ENCODE data around the gene MCU. TPM values are rescaled to one million over a fixed set of nuclear protein-coding genes. Genes with fewer than 3 reads are reported as not detected.
"Not testable (repeated sequence)": the region's sequence is repeated elsewhere in the genome, so short reads cannot be mapped to it uniquely, and the experiment has no call there.

Gene MCU
- total RNA-seq, 1 experiment from 2014 or later: 18.7 TPM

GRCh38 chr10:72913287-72913686, 221.3 kb downstream of the MCU start:
- Histone ChIP-seq H3K36me3 (ENCODE audit: insufficient read depth, low read length, poor library complexity, severe bottlenecking) (no peaks in the 10 kb centered on the region), H3K9me3 (ENCODE audit: low read depth, low read length, poor library complexity, severe bottlenecking) (no peaks in the 10 kb centered on the region), H3K4me3 (ENCODE audit: low read depth, low read length, poor library complexity, severe bottlenecking) (no peak overlapping the region), H3K27me3 (replicated peaks; ENCODE audit: insufficient read depth, low read depth, low read length, poor library complexity) (no peaks in the 10 kb centered on the region), H3K27ac (ENCODE audit: low read depth, low read length, poor library complexity, severe bottlenecking) (no peak overlapping the region), H3K4me1 (ENCODE audit: insufficient read depth, low read length, poor library complexity, severe bottlenecking) (no peaks in the 10 kb centered on the region)
- BruUV-seq (replicated peaks): no TSS peak
- DNase-seq (ENCODE audit: low spot score): no peak
- ChIA-PET POLR2A (ENCODE audit: low non-redundant PET) (no interaction called here), CTCF (no interaction called here)
- TF ChIP-seq EZH2 (IDR thresholded peaks at IDR 0.05; ENCODE audit: borderline replicate concordance, low read depth, low read length, poor library complexity, severe bottlenecking) (no peak), CTCF (conservative IDR thresholded peaks at IDR 0.05; ENCODE audit: low read depth, low read length) (no peak)
- intact Hi-C loops (cut with micrococcal nuclease; ENCODE audit: unreplicated experiment): no loop called here

GRCh38 chr10:72917201-72917600, 225.3 kb downstream of the MCU start:
- CTCF ChIA-PET; H3K4me1 ChIP-seq (ENCODE audit: insufficient read depth, low read length, poor library complexity, severe bottlenecking); H3K27me3 ChIP-seq (replicated peaks; ENCODE audit: insufficient read depth, low read depth, low read length, poor library complexity); H3K9me3 ChIP-seq (ENCODE audit: low read depth, low read length, poor library complexity, severe bottlenecking); BruUV-seq (replicated peaks); intact Hi-C loops (cut with micrococcal nuclease; ENCODE audit: unreplicated experiment); POLR2A ChIA-PET (ENCODE audit: low non-redundant PET); DNase-seq (ENCODE audit: low spot score); H3K27ac ChIP-seq (ENCODE audit: low read depth, low read length, poor library complexity, severe bottlenecking); H3K4me3 ChIP-seq (ENCODE audit: low read depth, low read length, poor library complexity, severe bottlenecking); H3K36me3 ChIP-seq (ENCODE audit: insufficient read depth, low read length, poor library complexity, severe bottlenecking): not testable (repeated sequence)

GRCh38 chr10:72917803-72918332, 225.9 kb downstream of the MCU start:
- H3K4me1 ChIP-seq (ENCODE audit: insufficient read depth, low read length, poor library complexity, severe bottlenecking); POLR2A ChIA-PET (ENCODE audit: low non-redundant PET); CTCF ChIA-PET; H3K4me3 ChIP-seq (ENCODE audit: low read depth, low read length, poor library complexity, severe bottlenecking); H3K27ac ChIP-seq (ENCODE audit: low read depth, low read length, poor library complexity, severe bottlenecking); H3K27me3 ChIP-seq (replicated peaks; ENCODE audit: insufficient read depth, low read depth, low read length, poor library complexity); H3K36me3 ChIP-seq (ENCODE audit: insufficient read depth, low read length, poor library complexity, severe bottlenecking); H3K9me3 ChIP-seq (ENCODE audit: low read depth, low read length, poor library complexity, severe bottlenecking); BruUV-seq (replicated peaks); DNase-seq (ENCODE audit: low spot score); intact Hi-C loops (cut with micrococcal nuclease; ENCODE audit: unreplicated experiment): not testable (repeated sequence)

- POLR2A ChIA-PET (ENCODE audit: low non-redundant PET): no interaction called here
- no peaks in the 10 kb centered on the region for H3K4me1 ChIP-seq (ENCODE audit: insufficient read depth, low read length, poor library complexity, severe bottlenecking)
- CTCF ChIA-PET: no interaction called here
Observed at GRCh38 chr10:72918352-72918751, 226.4 kb downstream of the MCU start.

GRCh38 chr10:72921147-72921683, 229.3 kb downstream of the MCU start:
- H3K4me3 ChIP-seq (ENCODE audit: low read depth, low read length, poor library complexity, severe bottlenecking); H3K9me3 ChIP-seq (ENCODE audit: low read depth, low read length, poor library complexity, severe bottlenecking); POLR2A ChIA-PET (ENCODE audit: low non-redundant PET); intact Hi-C loops (cut with micrococcal nuclease; ENCODE audit: unreplicated experiment); H3K36me3 ChIP-seq (ENCODE audit: insufficient read depth, low read length, poor library complexity, severe bottlenecking); BruUV-seq (replicated peaks); DNase-seq (ENCODE audit: low spot score); H3K27ac ChIP-seq (ENCODE audit: low read depth, low read length, poor library complexity, severe bottlenecking); H3K27me3 ChIP-seq (replicated peaks; ENCODE audit: insufficient read depth, low read depth, low read length, poor library complexity); H3K4me1 ChIP-seq (ENCODE audit: insufficient read depth, low read length, poor library complexity, severe bottlenecking): not testable (repeated sequence)
- CTCF ChIA-PET: interaction anchor here (0.7 kb wide), 1 partner anchor 360 kb away, joined by 5 read pairs; no protein-coding TSS in a partner anchor

More at GRCh38 chr10:72918352-72918751, 226.4 kb downstream of the MCU start:
- no peak overlapping the region for H3K4me3 ChIP-seq (ENCODE audit: low read depth, low read length, poor library complexity, severe bottlenecking)
- no TSS peak for BruUV-seq (replicated peaks)
- H3K36me3 ChIP-seq (ENCODE audit: insufficient read depth, low read length, poor library complexity, severe bottlenecking): no peaks in the 10 kb centered on the region
- TF ChIP-seq CTCF (conservative IDR thresholded peaks at IDR 0.05; ENCODE audit: low read depth, low read length) (no peak), EZH2 (IDR thresholded peaks at IDR 0.05; ENCODE audit: borderline replicate concordance, low read depth, low read length, poor library complexity, severe bottlenecking) (no peak)
- H3K27ac ChIP-seq (ENCODE audit: low read depth, low read length, poor library complexity, severe bottlenecking): no peak overlapping the region
- no peaks in the 10 kb centered on the region for H3K9me3 ChIP-seq (ENCODE audit: low read depth, low read length, poor library complexity, severe bottlenecking)
- intact Hi-C loops (cut with micrococcal nuclease; ENCODE audit: unreplicated experiment): no loop called here
- peaks cover 3% of the 10 kb centered on the region for H3K27me3 ChIP-seq (replicated peaks; ENCODE audit: insufficient read depth, low read depth, low read length, poor library complexity)
- no peak for DNase-seq (ENCODE audit: low spot score)

Measured in A673 (cell line).